Measurements from ENCODE around the gene ERCC6. TPM values are rescaled to one million over a fixed set of nuclear protein-coding genes. Genes with fewer than 3 reads are reported as not detected.
A peak's percentile ranks its signal among the peaks of the same experiment; 100 is the strongest.

The ERCC6 gene
- polyA plus RNA-seq, 4 donors, result 13.8 to 17.8 (median 16.5) TPM

DNA sequence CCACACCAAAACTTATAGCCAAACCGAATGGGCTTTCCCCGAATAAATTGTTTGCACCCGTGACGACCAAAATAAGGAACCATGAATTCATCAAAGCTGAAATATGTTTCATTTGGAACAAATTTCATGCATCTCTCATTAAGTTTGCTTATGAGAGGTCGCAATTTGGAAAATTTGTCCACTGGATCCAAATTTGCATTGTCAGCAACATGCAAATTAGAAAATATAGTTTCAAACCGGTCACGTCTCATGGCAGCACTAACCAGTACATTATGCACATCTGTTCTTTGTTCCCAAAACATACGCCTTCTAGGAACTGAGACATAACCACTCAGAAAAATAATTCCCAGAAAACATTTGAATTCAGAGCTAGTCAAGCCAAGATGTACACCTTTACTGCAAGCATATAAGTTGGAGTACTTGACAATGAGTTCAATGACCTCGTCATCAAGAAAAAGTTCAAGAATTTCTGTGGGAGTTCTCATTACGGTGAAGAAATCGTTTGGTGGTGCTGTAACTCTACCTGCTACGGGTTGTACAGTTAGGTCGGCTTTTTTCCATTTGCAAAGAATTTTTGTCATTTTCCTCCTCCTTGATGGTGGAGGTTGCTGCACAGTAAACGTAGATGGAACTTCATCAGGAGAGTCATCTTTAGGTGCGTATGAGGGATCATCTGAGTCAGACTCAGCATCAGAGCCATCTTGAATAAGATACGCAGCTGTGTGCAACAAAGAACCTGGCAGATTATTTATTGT is 22.5 kb downstream of the ERCC6 start:
- DNase-seq (ENCODE audit: low read depth in 4 of 4, low spot score in 3 of 4), result no peak

DNA sequence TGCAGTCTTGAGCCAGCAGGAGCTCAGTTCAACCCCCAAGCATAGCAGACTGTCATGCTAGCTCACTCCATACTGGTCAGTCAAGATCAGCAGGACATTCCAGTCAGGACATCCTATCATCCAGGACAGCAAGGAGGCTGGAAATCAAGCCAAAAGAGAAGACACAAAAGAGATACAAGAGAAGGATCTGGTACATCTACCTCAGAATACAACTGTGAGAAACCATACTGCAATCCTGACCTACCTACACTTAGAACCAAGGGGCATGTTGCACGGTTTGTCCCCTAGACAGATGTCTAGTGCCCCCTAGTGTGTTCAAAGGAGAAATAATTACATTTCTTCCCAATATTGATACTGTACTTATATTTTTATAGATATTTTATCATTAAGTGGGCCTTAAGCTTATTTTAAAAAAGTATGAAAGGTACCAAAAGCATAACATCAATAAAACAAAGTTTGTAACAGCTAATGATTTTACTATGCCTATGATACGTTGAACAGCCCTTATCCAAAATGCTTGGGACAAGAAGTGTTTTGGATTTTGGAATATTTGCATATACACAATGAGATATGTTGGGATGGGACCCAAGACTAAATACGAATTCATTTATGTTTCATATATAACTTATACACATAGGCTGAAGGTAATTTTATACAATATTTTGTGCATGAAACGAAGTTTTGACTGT is 26.7 kb downstream of the ERCC6 start:
- DNase-seq (ENCODE audit: low read depth in 4 of 4, low spot score in 3 of 4), result no peak

DNA sequence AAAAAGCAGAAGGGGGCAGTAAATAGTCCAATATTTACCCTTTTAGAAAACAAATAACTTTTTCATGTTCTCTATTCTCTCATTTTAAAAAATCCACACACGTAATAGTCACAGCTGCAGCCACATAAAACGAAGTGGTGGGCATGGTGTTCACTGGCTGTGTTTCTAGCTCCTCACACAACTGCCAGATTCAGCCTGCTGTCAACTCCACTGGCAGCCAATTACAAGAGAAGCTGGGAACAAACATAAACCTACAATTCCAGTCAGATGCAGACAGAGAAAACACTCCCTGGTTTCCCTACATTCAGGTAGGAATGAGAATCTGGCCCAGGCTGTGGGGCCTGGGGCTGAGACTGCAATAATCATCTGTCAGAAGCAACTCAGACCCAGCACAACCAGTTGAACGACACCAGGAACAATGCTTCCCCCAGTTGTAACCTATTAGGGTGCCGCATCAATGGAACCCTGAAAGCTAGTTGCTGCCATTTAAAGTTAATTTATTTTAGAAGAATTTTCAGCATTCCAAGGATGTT is 29.1 kb downstream of the ERCC6 start:
- DNase-seq (ENCODE audit: low read depth in 4 of 4, low spot score in 3 of 4), result no peak

DNA sequence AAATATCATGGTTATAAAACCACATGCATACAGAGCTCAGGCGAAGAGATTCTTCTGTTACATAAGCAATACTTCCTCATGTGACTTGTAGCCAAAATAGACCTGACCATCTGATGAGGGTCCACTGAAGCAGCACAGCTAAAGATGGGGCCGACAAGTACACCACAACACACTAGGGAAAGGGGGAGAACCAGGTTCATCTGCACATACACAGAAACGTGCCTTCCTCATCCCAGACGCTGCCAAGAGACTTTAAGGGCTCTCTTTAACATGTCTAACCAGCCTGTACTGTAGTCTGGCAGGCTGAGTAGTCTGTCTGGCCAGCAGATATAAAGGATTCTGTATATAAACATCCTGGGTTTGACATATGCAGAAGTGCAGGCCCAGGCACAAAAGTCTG is 30.3 kb downstream of the ERCC6 start:
- DNase-seq (ENCODE audit: low read depth in 4 of 4, low spot score in 3 of 4), result no peak

DNA sequence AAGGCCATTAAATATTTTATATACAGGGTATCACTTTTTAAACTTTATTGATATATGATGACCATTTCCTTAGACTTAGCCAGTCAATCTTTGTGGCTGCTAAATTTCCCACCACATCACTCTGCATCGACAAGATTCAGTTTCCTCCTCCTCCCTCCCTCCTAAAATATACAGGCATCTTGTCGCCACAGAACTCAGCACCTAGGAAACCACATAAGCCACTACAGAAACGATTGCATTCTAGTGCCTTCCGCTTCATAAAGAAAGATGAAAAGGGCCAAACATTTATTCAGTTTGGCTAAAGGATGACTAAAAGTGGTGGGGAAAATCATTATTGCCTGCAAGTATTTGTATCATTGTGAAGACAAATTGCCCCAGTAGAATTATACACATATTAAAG is 30.7 kb downstream of the ERCC6 start:
- no peak for DNase-seq (ENCODE audit: low read depth in 4 of 4, low spot score in 3 of 4)

DNA sequence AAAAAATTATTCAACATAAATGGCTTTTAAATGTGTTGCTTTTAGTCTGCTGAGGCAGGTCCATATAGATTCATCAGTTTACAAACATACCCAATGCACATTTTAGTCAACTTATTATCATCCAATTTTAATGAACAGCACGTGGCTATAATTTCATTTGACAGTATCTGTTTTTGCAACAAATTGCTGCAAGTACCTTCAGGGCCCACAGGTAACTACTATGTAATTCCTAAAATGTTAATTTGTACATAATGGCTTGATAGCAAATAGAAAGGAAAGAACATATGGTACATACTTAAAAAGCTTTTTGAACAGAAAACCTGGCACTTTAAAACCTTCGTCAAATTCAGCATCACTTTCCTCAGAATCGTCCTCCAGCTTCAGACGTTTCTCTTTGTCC is 33.3 kb downstream of the ERCC6 start:
- no peak for DNase-seq (ENCODE audit: low read depth in 4 of 4, low spot score in 3 of 4)

DNA sequence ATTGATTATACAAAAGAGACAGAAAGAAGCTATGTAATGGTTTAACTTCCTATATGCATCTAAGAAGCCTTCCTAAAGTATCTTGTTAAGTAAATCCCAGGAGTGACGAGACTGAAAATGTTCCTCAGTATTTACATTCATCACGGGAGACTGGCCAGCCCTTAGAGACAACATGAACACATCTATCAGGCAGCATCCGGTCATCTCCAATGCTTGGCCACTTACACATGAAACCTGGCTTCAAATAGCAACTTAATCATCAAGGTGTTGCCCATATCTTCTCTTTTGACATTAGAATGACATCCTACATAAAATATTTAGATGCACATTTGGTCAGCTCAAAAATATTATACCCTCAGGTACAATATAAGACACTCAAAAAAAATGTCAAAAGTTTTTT is 33.8 kb downstream of the ERCC6 start:
- DNase-seq (ENCODE audit: low read depth in 4 of 4, low spot score in 3 of 4), result no peak

DNA sequence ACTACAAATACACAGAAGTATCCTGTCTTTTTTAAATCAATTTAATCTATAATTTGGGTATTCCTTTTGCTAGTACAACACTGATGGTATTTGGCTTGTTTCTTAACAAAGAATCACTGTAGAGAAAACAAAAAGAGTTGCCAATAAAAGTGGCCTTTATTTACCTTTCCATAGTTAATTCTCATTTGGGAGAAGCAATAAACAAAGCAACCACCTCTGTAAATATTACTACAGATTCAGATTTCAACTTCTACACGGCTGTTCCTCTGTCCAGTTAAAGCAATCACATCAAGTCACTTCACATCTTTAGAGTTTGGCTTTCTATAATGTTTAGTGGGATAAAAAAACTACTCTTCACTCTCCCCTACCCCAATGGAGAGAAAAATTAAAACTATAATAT is 34.4 kb downstream of the ERCC6 start:
- DNase-seq (ENCODE audit: low read depth in 4 of 4, low spot score in 3 of 4), result no peak

DNA sequence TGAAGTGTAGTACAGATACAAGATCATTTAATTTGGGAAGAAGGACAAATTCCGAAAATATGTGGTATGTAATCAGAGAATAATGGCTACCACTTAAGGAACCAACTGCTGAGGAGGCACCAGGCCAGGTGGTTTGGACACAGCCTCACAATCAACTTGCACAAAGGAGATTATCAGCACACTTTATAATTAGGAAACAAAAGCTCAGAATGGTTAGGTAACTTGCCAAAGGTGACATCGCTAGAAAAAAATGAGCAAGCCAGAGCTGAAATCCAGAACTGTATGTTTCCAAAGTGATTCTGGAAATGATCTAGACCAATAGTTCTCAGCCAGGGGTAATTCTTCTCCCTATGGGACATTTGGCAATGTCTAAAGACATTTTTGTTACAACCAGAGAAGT is 36.6 kb downstream of the ERCC6 start:
- DNase-seq (ENCODE audit: low read depth in 4 of 4, low spot score in 3 of 4), result no peak

DNA sequence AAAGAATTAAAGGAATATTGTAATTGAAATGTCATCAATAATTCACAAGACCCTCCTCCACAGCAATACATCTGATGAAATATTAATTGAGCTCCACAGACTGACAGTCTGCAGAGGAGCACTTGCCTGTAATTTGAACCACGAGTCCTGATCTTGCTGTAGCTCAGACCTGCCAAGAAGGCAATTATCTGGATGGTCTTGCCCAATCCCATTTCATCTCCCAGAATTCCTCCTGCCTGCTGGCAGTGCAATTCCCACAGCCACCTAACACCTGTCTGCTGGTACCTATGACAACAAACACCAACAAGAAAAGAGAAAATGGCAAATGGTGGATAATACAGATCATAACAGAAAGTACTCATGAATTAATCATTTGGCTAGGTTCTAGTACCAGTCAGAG is 38.5 kb downstream of the ERCC6 start:
- no peak for DNase-seq (ENCODE audit: low read depth in 4 of 4, low spot score in 3 of 4)

DNA sequence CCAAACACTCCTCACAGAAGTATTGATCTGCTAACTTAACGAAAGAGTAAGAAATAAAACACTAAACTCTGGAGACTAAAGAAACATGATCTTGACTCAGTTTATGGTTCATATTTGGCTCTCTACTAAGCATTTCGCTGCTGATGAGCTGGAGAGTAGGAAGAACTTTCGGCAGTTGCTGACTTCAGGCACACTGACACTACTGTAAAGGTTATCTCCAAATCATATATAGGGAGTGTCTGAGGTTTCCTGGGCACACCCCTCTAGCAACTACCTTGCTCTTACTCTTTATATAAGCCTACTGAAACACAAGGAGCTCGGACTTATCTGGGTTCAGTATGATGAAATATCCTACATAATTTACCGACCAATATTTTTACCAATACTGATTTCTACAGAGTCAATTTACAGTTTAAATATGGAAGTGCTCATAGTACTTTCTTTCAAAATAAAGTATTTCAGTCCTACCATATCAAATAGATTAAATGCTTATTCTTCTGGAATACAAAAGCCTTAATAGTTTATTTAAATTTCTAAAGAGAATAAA is 39.5 kb downstream of the ERCC6 start:
- DNase-seq (ENCODE audit: low read depth in 4 of 4, low spot score in 3 of 4), result no peak

DNA sequence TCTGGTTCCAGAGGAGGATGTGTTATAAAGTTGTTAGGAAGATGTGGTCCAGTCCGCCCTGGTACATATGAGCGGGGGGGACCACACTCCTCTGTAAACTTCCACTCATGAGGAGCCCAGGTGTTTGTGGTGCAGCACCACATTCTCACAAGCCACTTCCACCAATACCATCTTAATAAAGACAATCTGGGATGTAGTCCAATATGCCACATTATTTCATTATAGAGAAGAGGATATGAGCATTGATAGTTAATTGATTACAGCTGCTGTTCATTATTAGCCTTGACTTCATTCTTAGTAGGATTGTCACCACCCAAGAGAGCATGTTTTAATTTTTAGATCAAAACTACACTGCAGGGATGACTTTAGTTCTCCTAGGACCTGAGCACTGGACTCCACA is 40.5 kb downstream of the ERCC6 start:
- DNase-seq (ENCODE audit: low read depth in 4 of 4, low spot score in 3 of 4), result no peak

DNA sequence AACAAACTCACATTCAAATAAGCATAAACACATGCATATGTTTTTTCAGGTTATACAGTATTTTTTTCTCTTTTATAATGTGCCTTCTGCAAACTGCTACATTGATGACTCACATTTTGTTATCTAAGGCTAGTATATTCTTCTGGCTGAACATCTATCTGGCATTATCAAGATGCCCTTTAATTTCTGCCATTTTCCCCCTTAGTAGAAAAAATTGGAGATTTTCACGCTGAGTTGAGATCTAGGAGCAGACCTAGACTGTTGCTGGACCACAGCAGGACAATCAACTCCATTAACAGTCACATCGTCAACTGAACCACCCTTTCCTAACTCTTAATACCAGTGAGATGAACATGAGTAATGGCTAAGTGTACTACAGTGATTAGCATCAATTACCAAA is 41.6 kb downstream of the ERCC6 start:
- no peak for DNase-seq (ENCODE audit: low read depth in 4 of 4, low spot score in 3 of 4)

DNA sequence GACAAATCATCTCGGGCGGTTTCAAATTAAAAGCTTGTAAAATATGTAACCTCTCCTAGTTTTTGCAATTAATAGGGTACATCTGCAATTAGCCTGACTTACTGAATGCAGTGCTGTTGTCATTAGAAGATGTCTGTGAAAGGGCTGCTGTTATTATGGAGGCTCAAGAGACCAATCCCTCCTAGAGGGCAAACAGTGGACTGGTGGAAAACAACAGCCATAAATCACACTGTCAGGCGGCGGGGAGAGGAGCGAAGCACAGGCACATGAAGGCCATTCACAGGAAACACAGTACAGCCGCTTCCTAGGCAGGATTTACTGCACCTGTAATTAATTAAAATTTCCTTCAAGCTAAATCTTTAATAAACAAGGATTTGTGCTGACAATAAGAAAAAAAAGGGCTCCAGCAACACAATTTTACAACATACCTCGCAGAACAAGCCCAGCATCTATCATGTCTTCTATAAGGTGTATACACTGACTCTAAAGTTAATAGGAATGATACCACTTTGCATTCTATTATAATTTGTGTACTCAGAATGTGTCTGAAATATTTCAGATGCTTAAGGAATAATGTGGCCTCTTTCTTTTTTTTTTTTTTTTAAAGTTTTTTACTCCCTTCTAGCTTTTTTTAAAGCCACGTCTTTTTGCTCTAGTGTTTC is 50.7 kb downstream of the ERCC6 start:
- peak; percentile 27 to 51 (median 43) for DNase-seq (ENCODE audit: low read depth in 4 of 4, low spot score in 3 of 4)

DNA sequence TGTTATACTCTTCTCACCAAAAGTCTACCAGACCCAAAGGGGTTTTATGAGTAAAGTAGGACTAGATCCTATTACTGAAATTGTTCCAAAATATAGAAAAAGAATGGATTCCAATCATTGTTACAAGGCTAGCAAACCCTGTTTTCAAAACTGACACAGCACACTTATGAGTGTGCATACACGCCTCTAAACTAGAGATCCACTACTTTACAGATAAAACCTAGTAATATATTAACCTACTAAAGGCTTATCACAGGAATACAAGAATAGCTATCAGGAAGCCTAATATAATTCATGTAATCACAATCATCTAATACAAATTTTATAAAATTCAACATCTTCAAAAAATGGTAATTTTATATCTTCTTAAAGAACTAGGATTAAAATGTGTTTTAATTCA is 52.2 kb downstream of the ERCC6 start:
- no peak for DNase-seq (ENCODE audit: low read depth in 4 of 4, low spot score in 3 of 4)

DNA sequence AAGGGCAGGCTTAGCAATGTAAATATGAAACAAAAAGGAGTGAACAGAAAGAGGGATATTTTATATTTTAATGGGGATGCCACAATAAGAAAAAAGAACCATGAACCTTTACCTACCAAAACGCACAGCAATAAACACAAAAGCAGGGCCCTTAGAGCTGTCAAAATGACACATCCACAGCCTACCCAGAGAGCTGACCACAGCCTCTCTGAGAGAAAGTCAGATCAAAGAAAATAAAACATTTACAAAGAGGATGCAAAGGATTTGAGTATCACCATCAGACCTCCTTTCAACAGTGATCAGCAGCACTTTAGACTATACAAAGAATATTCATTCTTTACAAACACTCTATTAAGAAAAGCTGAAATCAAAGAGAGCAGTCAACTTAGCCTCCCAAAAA is 52.9 kb downstream of the ERCC6 start:
- no peak for DNase-seq (ENCODE audit: low read depth in 4 of 4, low spot score in 3 of 4)

DNA sequence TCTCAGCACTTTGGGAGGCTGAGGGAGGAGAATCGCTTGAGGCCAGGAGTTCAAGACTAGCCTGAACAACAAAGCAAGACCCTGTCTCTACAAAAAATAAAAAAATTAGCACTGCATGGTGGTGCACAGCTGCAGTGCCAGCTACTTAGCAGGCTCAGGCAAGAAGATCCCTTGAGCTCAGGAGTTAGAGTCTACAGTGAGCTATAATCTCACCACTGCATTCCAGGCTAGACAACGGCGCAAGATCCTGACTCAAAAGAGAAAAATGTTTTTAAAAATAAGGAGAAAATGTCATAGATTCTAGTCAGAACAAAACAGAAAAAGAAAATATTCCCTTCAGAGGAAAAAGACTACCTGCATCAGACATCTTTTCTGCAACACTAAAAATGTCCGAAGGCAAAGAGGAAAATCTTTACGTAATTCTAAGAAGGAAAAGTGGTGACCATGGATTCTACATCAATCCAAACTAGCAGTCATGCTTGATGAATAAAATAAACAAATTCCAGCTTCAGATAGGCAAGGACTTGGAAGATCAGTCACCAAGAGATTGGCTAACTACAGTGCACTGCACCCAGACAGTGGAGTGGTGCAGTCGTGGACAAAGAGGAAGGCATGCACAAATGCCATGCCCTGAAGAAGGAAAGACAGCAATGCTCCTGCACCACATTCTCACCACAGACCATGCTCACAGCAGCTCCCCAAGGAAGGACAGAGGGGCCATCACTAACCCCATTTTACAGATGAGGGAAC is 54.3 kb downstream of the ERCC6 start:
- DNase-seq (ENCODE audit: low read depth in 4 of 4, low spot score in 3 of 4), result no peak

DNA sequence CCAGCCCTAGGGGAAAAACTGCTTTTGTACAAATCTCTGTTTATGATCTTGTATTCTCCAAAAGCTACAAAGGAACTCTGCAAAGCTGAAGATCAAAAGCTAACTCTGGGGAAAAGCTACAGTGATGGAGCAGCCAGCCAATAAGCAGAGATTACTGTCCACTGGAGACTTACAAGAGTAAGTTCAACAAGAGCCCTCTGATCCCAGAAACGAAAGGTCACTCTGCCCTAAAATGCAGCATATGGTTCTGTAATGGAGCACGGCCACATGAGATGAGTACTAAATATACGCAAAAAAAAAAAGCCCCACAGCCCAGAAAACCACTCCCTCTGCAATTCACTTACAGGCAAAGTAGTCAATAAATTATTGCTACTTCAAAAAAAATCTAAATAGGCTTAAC is 60.1 kb downstream of the ERCC6 start:
- DNase-seq (ENCODE audit: low read depth in 4 of 4, low spot score in 3 of 4), result peak; percentile 3 to 12 (median 8)

DNA sequence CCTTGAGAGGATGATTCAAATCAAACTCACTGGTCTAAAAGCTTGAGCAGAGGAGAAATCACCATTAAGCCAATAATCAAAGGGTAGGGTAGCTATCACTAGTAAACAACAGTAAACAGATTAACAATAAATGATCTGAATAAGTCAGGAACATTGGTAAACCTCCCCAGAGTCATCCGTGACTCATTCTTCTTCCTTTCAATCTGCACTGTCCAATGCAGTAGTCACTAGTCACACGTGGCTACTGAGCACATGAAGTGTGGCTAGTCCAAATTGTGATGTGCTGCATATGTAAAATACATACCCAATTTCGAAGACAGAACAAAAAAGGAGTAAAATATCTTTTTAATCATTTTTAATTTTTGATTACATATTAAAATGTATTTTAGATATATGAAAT is 64.0 kb downstream of the ERCC6 start:
- DNase-seq (ENCODE audit: low read depth in 4 of 4, low spot score in 3 of 4), result no peak

DNA sequence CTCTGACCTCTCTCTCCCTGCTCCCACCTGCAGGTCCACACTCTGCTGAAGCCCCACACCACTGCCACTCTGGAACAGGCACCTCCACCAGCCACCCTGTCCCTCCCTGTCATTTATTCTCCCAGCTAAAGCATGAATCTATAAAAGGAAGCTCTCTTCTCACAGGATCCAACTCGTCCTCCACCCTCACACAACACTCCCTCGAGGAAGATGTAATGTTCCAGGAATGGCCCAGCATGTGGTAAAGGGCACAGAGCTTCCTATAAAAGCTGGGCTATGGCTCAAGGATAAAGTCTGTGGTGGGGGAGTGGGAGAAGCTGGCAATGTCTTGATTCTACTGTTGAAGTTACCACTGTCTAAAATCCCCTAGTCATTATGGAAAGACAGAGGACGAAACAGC is 67.4 kb downstream of the ERCC6 start:
- DNase-seq (ENCODE audit: low read depth in 4 of 4, low spot score in 3 of 4), result no peak

DNA sequence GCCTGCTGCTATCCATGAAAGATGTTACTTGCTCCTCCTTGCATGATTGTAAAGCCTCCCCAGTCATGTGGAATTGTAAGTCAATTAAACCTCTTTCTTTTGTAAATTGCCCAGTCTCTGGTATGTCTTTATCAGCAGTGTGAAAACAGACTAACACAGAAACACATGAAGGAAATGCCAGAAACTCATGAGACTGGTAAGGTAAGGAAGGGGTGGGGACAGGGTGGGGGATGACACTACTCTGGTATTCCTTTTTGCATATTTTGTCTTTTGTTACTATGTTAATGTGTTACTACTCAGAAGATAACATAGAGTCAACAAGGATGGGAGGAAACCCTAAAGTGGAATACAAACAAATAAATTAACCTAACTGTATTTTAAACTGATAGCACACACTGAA is 73.2 kb downstream of the ERCC6 start:
- DNase-seq (ENCODE audit: low read depth in 4 of 4, low spot score in 3 of 4), result no peak

Data from left renal pelvis (tissue), 4 donors.